Peyer's patch (tissue), 4 donors: ENCODE results near the gene TSC22D3. TPM values are rescaled to one million over a fixed set of nuclear protein-coding genes. Genes with fewer than 3 reads are reported as not detected.
A peak's percentile ranks its signal among the peaks of the same experiment; 100 is the strongest.

Source experiments
- DNase-seq, 3 donors: peaks; one replicate each; pipeline ENCODE4 v3.0.0-alpha.2; 2017 to 2019
- H3K27ac ChIP-seq, 4 donors: fragments of 200-600 bp; sonication (generic); one replicate each; pipeline ENCODE4 v1.5.1; 2016 to 2019
- H3K27me3 ChIP-seq, 2 donors: fragments of 200-600 bp; sonication (generic); one replicate each; pipeline ENCODE4 v1.5.1; 2019
- H3K36me3 ChIP-seq, 3 donors: fragments of 200-600 bp; sonication (generic); one replicate each; pipeline ENCODE4 v1.5.1; 2016 to 2019
- H3K4me1 ChIP-seq, 4 donors: fragments of 200-600 bp; sonication (generic); one replicate each; pipeline ENCODE4 v1.5.1; 2016 to 2019
- H3K4me3 ChIP-seq, 4 donors: fragments of 200-600 bp; sonication (generic); 1 replicate in 3 of 4; 2 replicates in 1 of 4; pipeline ENCODE4 v1.5.1; 2016 to 2019; ENCODE audit warnings: mild to moderate bottlenecking in 1 of 4
- H3K9me3 ChIP-seq, 4 donors: fragments of 200-600 bp; sonication (generic); one replicate each; pipeline ENCODE4 v1.5.1; 2016 to 2019; ENCODE audit warnings: mild to moderate bottlenecking in 1 of 4
- CTCF ChIP-seq, 6 experiments: fragments of 450-650 bp in 4 of 6; fragments of 200-600 bp in 2 of 6; sonication (generic) in 1 of 6; IDR thresholded peaks; one replicate each; pipeline ENCODE4 v1.5.1; 2017 to 2019; ENCODE audit warnings: antibody characterized with exemption in 6 of 6, mild to moderate bottlenecking in 3 of 6, moderate library complexity in 1 of 6
- POLR2A ChIP-seq, 2 donors: fragments of 450-650 bp; IDR thresholded peaks; one replicate each; pipeline ENCODE4 v1.5.1; 2017; ENCODE audit warnings: antibody characterized with exemption in 2 of 2, mild to moderate bottlenecking in 2 of 2, moderate library complexity in 2 of 2
- total RNA-seq, 4 donors: library from RNA; depleted of rRNA; stranded (reverse); fragments of >200 nt; gene quantifications; one replicate each; pipeline ENCODE4 v1.1.0, GENCODE V29; 2016

TSC22D3 gene
- total RNA-seq, 4 donors from 2014 or later: 185 to 1,146 (median 313) TPM

DNA sequence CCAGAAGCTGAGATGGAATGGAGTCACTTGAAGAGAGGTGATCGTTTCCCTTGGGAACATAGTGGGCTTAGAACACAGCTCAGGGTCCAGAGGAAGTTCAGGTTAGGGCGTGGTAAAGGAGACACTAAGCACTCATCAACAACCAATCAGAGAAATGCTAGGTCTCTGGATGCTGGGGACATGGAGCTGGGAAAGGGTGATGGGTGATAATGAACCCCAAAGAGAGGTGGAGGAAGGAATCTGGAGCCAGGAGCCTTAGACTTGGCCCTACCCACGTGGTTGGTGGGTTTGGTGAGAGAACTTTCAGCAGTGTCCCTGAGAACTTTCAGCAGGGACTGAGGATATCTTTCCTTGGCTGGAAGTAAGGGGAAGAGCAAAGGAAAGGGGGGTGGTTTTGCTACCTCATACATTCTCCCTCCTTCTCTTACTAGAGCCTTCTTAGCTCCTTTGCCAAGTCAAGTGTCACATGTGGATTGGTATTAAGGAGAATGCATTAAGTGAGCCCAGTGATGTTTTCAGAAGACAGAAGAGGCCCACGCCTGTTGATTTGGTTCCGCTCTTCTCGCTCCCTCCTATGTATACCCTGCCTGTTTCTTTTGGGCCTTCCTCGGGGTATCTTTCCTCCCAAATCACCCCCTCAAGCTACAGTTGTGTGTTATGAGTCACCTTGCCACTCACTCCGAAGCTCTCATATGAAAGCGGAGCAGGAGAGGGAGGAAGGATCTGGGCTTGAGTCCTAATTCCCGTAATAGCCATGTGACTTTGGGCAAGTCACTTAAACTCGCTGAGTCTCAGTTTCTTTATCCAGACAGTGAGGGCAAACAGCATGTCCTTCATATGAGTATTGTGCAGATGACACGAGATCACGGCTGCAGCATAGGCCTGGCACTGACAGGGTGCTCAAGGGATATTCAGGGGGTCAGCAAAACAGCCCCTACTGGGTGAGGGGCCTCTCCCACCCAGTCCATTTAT, 63.1 kb downstream of the TSC22D3 start:
- Histone ChIP-seq H3K27ac (peak overlapping the region; percentile 94 to 98 (median 98)), H3K9me3 (no peaks in the 10 kb centered on the region), H3K27me3 (no peaks in the 10 kb centered on the region), H3K4me1 (peaks cover 0 to 14% (median 0%) of the 10 kb centered on the region in 4 donors), H3K36me3 (peaks cover 0 to 31% (median 0%) of the 10 kb centered on the region in 3 donors), H3K4me3 (peak overlapping the region in 3 of 4 donors; percentile 13 to 89 (median 88))
- TF ChIP-seq POLR2A (IDR thresholded peaks at IDR 0.05): peak; percentile 18 to 26
- no peak for TF ChIP-seq CTCF (IDR thresholded peaks at IDR 0.05)
- peak in 2 of 3 donors; percentile 46 to 70 for DNase-seq

DNA sequence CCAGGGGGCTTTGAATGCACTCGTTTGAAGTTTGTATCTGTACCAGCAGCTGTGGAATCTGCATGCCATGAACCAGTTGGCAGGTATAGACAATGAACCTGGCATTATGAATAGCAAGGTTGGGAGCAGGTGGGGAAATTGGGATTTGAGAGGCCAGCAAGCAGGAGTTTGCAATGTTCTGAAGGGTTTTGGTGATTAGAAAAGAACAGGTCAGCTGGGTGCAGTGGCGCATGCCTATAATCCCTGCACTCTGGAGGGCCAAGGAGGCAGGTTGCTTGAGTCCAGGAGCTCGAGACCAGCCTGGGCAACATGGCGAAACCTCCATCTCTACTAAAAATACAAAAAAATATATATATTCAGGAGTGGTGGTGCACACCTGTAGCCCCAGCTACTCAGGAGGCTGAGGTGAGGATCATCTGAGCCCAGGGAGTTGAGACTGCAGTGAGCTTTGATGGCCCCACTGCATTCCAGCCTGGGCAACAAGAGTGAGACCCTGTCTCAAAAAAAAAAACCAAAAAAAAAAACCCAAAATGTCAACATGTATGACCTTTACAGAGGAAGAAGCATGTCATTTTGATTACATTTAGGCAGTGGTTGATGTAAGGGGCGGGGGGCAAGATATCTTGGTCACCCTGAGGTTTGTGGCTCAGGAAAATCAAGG, 63.9 kb downstream of the TSC22D3 start:
- H3K9me3 ChIP-seq: no peaks in the 10 kb centered on the region
- TF ChIP-seq POLR2A (IDR thresholded peaks at IDR 0.05): no peak
- TF ChIP-seq CTCF (IDR thresholded peaks at IDR 0.05): no peak
- peak overlapping the region; percentile 94 to 98 (median 98) for H3K27ac ChIP-seq
- H3K27me3 ChIP-seq: no peaks in the 10 kb centered on the region
- peak overlapping the region in 1 of 4 donors; percentile 10 for H3K4me3 ChIP-seq
- peaks cover 0 to 11% (median 0%) of the 10 kb centered on the region in 4 donors for H3K4me1 ChIP-seq
- peaks cover 0 to 31% (median 0%) of the 10 kb centered on the region in 3 donors for H3K36me3 ChIP-seq
- DNase-seq: peak in 1 of 3 donors; percentile 50

GRCh38 chrX:107710617-107711391, 64.8 kb downstream of the TSC22D3 start:
- Histone ChIP-seq H3K9me3 (no peaks in the 10 kb centered on the region), H3K27ac (peak overlapping the region; percentile 94 to 98 (median 98)), H3K36me3 (peaks cover 0 to 25% (median 0%) of the 10 kb centered on the region in 3 donors), H3K4me3 (peak overlapping the region in 1 of 4 donors; percentile 10), H3K27me3 (no peaks in the 10 kb centered on the region), H3K4me1 (peaks cover 0 to 11% (median 0%) of the 10 kb centered on the region in 4 donors)
- DNase-seq: peak in 2 of 3 donors; percentile 59 to 80
- TF ChIP-seq POLR2A (IDR thresholded peaks at IDR 0.05) (peak; percentile 31 to 47), CTCF (IDR thresholded peaks at IDR 0.05) (no peak)

- no peak for DNase-seq
- Histone ChIP-seq H3K27me3 (no peaks in the 10 kb centered on the region), H3K9me3 (no peaks in the 10 kb centered on the region), H3K36me3 (peaks cover 0 to 11% (median 0%) of the 10 kb centered on the region in 3 donors), H3K27ac (peak overlapping the region in 2 of 4 donors; percentile 78 to 98), H3K4me1 (peaks cover 0 to 11% (median 0%) of the 10 kb centered on the region in 4 donors), H3K4me3 (no peak overlapping the region)
- TF ChIP-seq CTCF (IDR thresholded peaks at IDR 0.05): no peak
- TF ChIP-seq POLR2A (IDR thresholded peaks at IDR 0.05): no peak
Observed at GRCh38 chrX:107709266-107709806, 66.3 kb downstream of the TSC22D3 start.
